Measurements from ENCODE around the gene TNPO3.

- TF ChIP-seq RFX5 (IDR thresholded peaks at IDR 0.05; ENCODE audit: low read length) (no peak), CTCF (IDR thresholded peaks at IDR 0.05) (no peak), CHD2 (IDR thresholded peaks at IDR 0.05; ENCODE audit: low read length, partially characterized antibody) (no peak), NRF1 (IDR thresholded peaks at IDR 0.05; ENCODE audit: low read depth, low read length) (no peak), REST (IDR thresholded peaks at IDR 0.05; ENCODE audit: low read depth, low read length) (no peak), SMC3 (IDR thresholded peaks at IDR 0.05; ENCODE audit: low read depth, low read length) (no peak), EZH2phosphoT487 (IDR thresholded peaks at IDR 0.05; ENCODE audit: borderline replicate concordance, low read depth) (no peak), FOSL2 (IDR thresholded peaks at IDR 0.05; ENCODE audit: borderline replicate concordance, low read depth) (no peak)
Observed at GRCh38 chr7:128919241-128919640, 135.7 kb downstream of the TNPO3 start.

Measured in SK-N-SH (cell line).